ENCODE measurements around the gene ITPA. TPM values are rescaled to one million over a fixed set of nuclear protein-coding genes. Genes with fewer than 3 reads are reported as not detected.
A peak's percentile ranks its signal among the peaks of the same experiment; 100 is the strongest.
"Not testable (repeated sequence)": the region's sequence is repeated elsewhere in the genome, so short reads cannot be mapped to it uniquely, and the experiment has no call there.

Gene ITPA
- total RNA-seq, 1 donor from 2014 or later = 24.1 TPM

GRCh38 chr20:3194617-3195280, 14.5 kb upstream of the ITPA start:
- intact Hi-C loops (cut with DNase I) = no loop called here
- peak; percentile 57 for DNase-seq (ENCODE audit: low spot score)

- intact Hi-C loops (cut with DNase I) = no loop called here
- peak; percentile 3 for DNase-seq (ENCODE audit: low spot score)
Measured at GRCh38 chr20:3195590-3196237, 13.6 kb upstream of the ITPA start.

GRCh38 chr20:3199206-3199605, 10.1 kb upstream of the ITPA start:
- peak; percentile 43 for DNase-seq (ENCODE audit: low spot score)
- intact Hi-C loops (cut with DNase I) = no loop called here

- peak; percentile 66 for DNase-seq (ENCODE audit: low spot score)
Measured at GRCh38 chr20:3199976-3200755, 9.1 kb upstream of the ITPA start.

GRCh38 chr20:3202965-3203314, 6.4 kb upstream of the ITPA start:
- intact Hi-C loops (cut with DNase I) = no loop called here

More at GRCh38 chr20:3199976-3200755, 9.1 kb upstream of the ITPA start:
- intact Hi-C loops (cut with DNase I) = no loop called here

GRCh38 chr20:3203315-3204123, 5.8 kb upstream of the ITPA start:
- intact Hi-C loops (cut with DNase I) = no loop called here
- DNase-seq (ENCODE audit: low spot score) = no peak

More at GRCh38 chr20:3202965-3203314, 6.4 kb upstream of the ITPA start:
- DNase-seq (ENCODE audit: low spot score) = no peak

GRCh38 chr20:3204124-3204794, 5.0 kb upstream of the ITPA start, which contains the start of gene DDRGK1:
TSS of gene DDRGK1 (minus strand) at chr20:3204682. CDS start at chr20:3204627, 55 bp downstream.
- DNase-seq (ENCODE audit: low spot score) = peak; percentile 96
- intact Hi-C loops (cut with DNase I) = no loop called here

GRCh38 chr20:3208786-3209256, 477 bp upstream of the ITPA start:
- intact Hi-C loops (cut with DNase I) = no loop called here
- DNase-seq (ENCODE audit: low spot score) = no peak

GRCh38 chr20:3209946-3210317, 634 bp downstream of the ITPA start:
- DNase-seq (ENCODE audit: low spot score) = no peak
- intact Hi-C loops (cut with DNase I) = no loop called here

- intact Hi-C loops (cut with DNase I) = no loop called here
- no peak for DNase-seq (ENCODE audit: low spot score)
Measured at GRCh38 chr20:3210346-3210745, 1.0 kb downstream of the ITPA start.

GRCh38 chr20:3213226-3213625, 3.9 kb downstream of the ITPA start:
- DNase-seq (ENCODE audit: low spot score) = no peak
- intact Hi-C loops (cut with DNase I) = no loop called here

- intact Hi-C loops (cut with DNase I) = not testable (repeated sequence)
Measured at GRCh38 chr20:3215359-3215917, 6.1 kb downstream of the ITPA start.

GRCh38 chr20:3218307-3218988, 9.2 kb downstream of the ITPA start:
- peak; percentile 86 for DNase-seq (ENCODE audit: low spot score)
- intact Hi-C loops (cut with DNase I) = loop anchor here (2.0 kb wide), 1 partner anchor 98 kb away; no protein-coding TSS in a partner anchor

More at GRCh38 chr20:3215359-3215917, 6.1 kb downstream of the ITPA start:
- DNase-seq (ENCODE audit: low spot score) = not testable (repeated sequence)

- DNase-seq (ENCODE audit: low spot score) = no peak
- intact Hi-C loops (cut with DNase I) = no loop called here
Measured at GRCh38 chr20:3221398-3222226, 12.3 kb downstream of the ITPA start.

- intact Hi-C loops (cut with DNase I) = no loop called here
- DNase-seq (ENCODE audit: low spot score) = no peak
Measured at GRCh38 chr20:3222635-3223600, 13.6 kb downstream of the ITPA start.

- DNase-seq (ENCODE audit: low spot score) = no peak
- intact Hi-C loops (cut with DNase I) = no loop called here
Measured at GRCh38 chr20:3223651-3223993, 14.3 kb downstream of the ITPA start.
